DOHH2 (cell line): ENCODE data around the gene RANBP1.

Experiments used
- H3F3A ChIP-seq: fragments of 200-600 bp; sonication (generic), shearing (Covaris generic); 2 replicates; pipeline ENCODE4 v1.6.0; 2016; ENCODE audit warnings: antibody characterized with exemption, mild to moderate bottlenecking; ENCODE audit not compliant: control insufficient read depth, insufficient read depth
- H3K27ac ChIP-seq: fragments of 200-600 bp; sonication (generic); 2 replicates; pipeline ENCODE4 v1.5.1; 2014; ENCODE audit warnings: low read depth, mild to moderate bottlenecking, low read length, moderate library complexity
- H3K27me3 ChIP-seq: fragments of 200-600 bp; sonication (generic); 2 replicates; pipeline ENCODE4 v1.6.1; 2014; ENCODE audit warnings: mild to moderate bottlenecking, low read length, mixed read lengths; ENCODE audit not compliant: control insufficient read depth
- H3K36me3 ChIP-seq: fragments of 200-600 bp; sonication (generic); 2 replicates; pipeline ENCODE4 v1.6.1; 2014; ENCODE audit warnings: mild to moderate bottlenecking, low read length, moderate library complexity, mixed read lengths; ENCODE audit not compliant: control insufficient read depth
- H3K4me1 ChIP-seq: fragments of 200-600 bp; sonication (generic); 2 replicates; pipeline ENCODE4 v1.6.1; 2014; ENCODE audit warnings: mild to moderate bottlenecking, low read length, mixed read lengths; ENCODE audit not compliant: control insufficient read depth
- H3K4me2 ChIP-seq: fragments of 200-600 bp; sonication (generic); 2 replicates; pipeline ENCODE4 v1.6.0; 2014; ENCODE audit warnings: mild to moderate bottlenecking, low read length, moderate library complexity
- H3K4me3 ChIP-seq: fragments of 200-600 bp; sonication (generic); 2 replicates; pipeline ENCODE4 v1.5.1; 2014; ENCODE audit warnings: mild to moderate bottlenecking, low read length, mixed read lengths
- H3K79me2 ChIP-seq: fragments of 200-600 bp; sonication (generic); 2 replicates; pipeline ENCODE4 v1.6.1; 2014; ENCODE audit warnings: mild to moderate bottlenecking, low read length, mixed read lengths; ENCODE audit not compliant: control insufficient read depth
- H3K9me2 ChIP-seq: fragments of 200-600 bp; sonication (generic); replicated peaks from 2 replicates; pipeline ENCODE4 v1.6.1; 2014; ENCODE audit warnings: mild to moderate bottlenecking, low read length, mixed read lengths; ENCODE audit not compliant: control insufficient read depth
- H3K9me3 ChIP-seq: fragments of 200-600 bp; sonication (generic); 2 replicates; pipeline ENCODE4 v1.6.1; 2014; ENCODE audit warnings: antibody characterized with exemption, low read length, mixed read lengths; ENCODE audit not compliant: control insufficient read depth, insufficient read depth
- H4K20me1 ChIP-seq: fragments of 200-600 bp; sonication (generic); 2 replicates; pipeline ENCODE4 v1.6.0; 2014; ENCODE audit warnings: low read depth, mild to moderate bottlenecking, antibody characterized with exemption, low read length, moderate library complexity; ENCODE audit not compliant: control insufficient read depth, insufficient read depth
- CTCF ChIP-seq: fragments of 200-600 bp; sonication (generic); IDR thresholded peaks from one replicate; pipeline ENCODE4 v1.5.1; 2014; ENCODE audit warnings: antibody characterized with exemption, mild to moderate bottlenecking, low read depth, low read length; ENCODE audit not compliant: poor library complexity, severe bottlenecking
- EZH2phosphoT487 ChIP-seq: fragments of 200-600 bp; sonication (generic); IDR thresholded peaks from 2 replicates; pipeline ENCODE4 v1.6.1; 2017; ENCODE audit warnings: borderline replicate concordance, mild to moderate bottlenecking, antibody characterized with exemption, low read length, moderate library complexity, mixed read lengths

The RANBP1 gene

DNA sequence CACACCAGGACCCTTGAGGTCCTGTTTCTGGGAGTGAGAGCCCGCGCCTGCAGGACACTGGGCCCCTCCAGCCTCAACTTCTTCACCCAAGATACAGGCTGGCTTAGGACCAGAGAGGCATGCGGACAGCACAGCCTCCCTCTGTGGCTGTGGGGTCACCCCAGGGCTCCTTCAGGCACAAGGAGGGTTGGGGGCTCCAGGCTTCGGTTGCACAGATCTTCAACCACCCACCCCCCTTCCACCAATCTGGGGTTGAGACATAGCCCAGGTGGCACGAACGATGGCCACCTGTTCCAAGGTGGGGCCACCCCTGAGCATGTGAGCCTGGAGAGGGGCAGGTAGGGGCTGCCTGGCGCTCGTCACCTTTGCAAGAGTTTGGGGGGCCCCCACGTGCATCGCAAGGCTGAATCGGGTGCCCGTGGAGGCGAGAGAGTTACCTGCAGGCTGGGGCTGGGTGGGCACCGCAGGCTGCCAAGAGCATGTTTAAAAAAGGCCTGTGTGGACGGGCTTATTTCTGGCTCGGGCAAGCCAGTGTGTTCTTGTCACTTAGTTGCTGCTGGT, 16.9 kb downstream of the RANBP1 start:
- H3K27me3 ChIP-seq = peaks cover 24% of the 10 kb centered on the region
- peaks cover 12% of the 10 kb centered on the region for H3K4me1 ChIP-seq
- H3K36me3 ChIP-seq = peaks cover 12% of the 10 kb centered on the region
- no peaks in the 10 kb centered on the region for H3K9me2 ChIP-seq
- H3K79me2 ChIP-seq = no peaks in the 10 kb centered on the region
- TF ChIP-seq CTCF (no peak), EZH2phosphoT487 (no peak)
- H3K4me3 ChIP-seq = peak overlapping the region; percentile 54; the same call in 1 of the 2 replicates
- peaks cover 6% of the 10 kb centered on the region; the same call in 1 of the 2 replicates for H4K20me1 ChIP-seq
- H3F3A ChIP-seq = peaks cover 12% of the 10 kb centered on the region
- no peak overlapping the region for H3K27ac ChIP-seq
- no peaks in the 10 kb centered on the region for H3K9me3 ChIP-seq
- H3K4me2 ChIP-seq = peak overlapping the region; percentile 44

- H3K4me3 ChIP-seq = no peak overlapping the region
- no peaks in the 10 kb centered on the region for H3F3A ChIP-seq
- no peaks in the 10 kb centered on the region for H3K79me2 ChIP-seq
- H3K9me2 ChIP-seq = no peaks in the 10 kb centered on the region
- no peak overlapping the region for H3K27ac ChIP-seq
- TF ChIP-seq CTCF (no peak), EZH2phosphoT487 (no peak)
- no peak overlapping the region for H3K4me2 ChIP-seq
- H3K36me3 ChIP-seq = no peaks in the 10 kb centered on the region
- no peaks in the 10 kb centered on the region for H3K9me3 ChIP-seq
- H3K4me1 ChIP-seq = peaks cover 12% of the 10 kb centered on the region
- H4K20me1 ChIP-seq = 0 out of 2 replicates have a peak, but pooled peaks cover 2% of the 10 kb centered on the region
- H3K27me3 ChIP-seq = peaks cover 24% of the 10 kb centered on the region
Observed at GRCh38 chr22:20133930-20134549, 18.1 kb downstream of the RANBP1 start.

- H3K9me3 ChIP-seq = no peaks in the 10 kb centered on the region
- no peak overlapping the region for H3K27ac ChIP-seq
- H4K20me1 ChIP-seq = 0 out of 2 replicates have a peak, but pooled peaks cover 2% of the 10 kb centered on the region
- no peaks in the 10 kb centered on the region for H3K79me2 ChIP-seq
- no peaks in the 10 kb centered on the region for H3K9me2 ChIP-seq
- no peaks in the 10 kb centered on the region for H3K36me3 ChIP-seq
- peaks cover 11% of the 10 kb centered on the region for H3K4me1 ChIP-seq
- H3K4me3 ChIP-seq = no peak overlapping the region
- peaks cover 21% of the 10 kb centered on the region for H3K27me3 ChIP-seq
- no peak overlapping the region for H3K4me2 ChIP-seq
- H3F3A ChIP-seq = no peaks in the 10 kb centered on the region
- TF ChIP-seq EZH2phosphoT487 (no peak), CTCF (no peak)
Observed at GRCh38 chr22:20135265-20135664, 19.4 kb downstream of the RANBP1 start.
